ENCODE data around the gene DLG2.

DNA sequence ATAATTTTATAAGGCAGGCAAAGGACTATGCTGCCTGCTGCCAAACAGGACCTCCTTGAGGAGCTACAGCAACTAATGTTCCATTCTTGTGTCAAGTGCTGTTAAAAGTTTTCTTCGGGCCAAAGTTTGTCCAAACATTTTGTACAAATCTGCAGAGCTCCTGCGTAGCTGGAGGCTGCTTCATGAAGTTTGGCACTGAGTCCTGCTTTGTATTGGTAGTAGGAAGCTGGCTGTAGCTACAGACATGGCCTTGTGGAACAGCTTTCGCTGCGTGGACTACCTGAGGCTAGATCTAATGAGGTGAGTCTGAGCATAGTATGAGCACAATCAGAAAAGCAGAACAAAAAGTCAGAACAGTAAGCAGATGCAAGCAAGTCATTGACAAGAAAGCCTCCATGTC lies 528.1 kb downstream of the DLG2 start:
- TF ChIP-seq POLR2AphosphoS5 (IDR thresholded peaks at IDR 0.05; ENCODE audit: low read depth) (no peak), GABPA (IDR thresholded peaks at IDR 0.05; ENCODE audit: low read depth) (no peak)
- TF ChIP-seq, protein P1, sequence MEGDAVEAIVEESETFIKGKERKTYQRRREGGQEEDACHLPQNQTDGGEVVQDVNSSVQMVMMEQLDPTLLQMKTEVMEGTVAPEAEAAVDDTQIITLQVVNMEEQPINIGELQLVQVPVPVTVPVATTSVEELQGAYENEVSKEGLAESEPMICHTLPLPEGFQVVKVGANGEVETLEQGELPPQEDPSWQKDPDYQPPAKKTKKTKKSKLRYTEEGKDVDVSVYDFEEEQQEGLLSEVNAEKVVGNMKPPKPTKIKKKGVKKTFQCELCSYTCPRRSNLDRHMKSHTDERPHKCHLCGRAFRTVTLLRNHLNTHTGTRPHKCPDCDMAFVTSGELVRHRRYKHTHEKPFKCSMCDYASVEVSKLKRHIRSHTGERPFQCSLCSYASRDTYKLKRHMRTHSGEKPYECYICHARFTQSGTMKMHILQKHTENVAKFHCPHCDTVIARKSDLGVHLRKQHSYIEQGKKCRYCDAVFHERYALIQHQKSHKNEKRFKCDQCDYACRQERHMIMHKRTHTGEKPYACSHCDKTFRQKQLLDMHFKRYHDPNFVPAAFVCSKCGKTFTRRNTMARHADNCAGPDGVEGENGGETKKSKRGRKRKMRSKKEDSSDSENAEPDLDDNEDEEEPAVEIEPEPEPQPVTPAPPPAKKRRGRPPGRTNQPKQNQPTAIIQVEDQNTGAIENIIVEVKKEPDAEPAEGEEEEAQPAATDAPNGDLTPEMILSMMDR (IDR thresholded peaks at IDR 0.05; ENCODE audit: insufficient read depth, low read length): no peak
